Fibroblast of lung (primary cell): ENCODE results near the gene PLXNA4. TPM values are rescaled to one million over a fixed set of nuclear protein-coding genes. Genes with fewer than 3 reads are reported as not detected.

ENCODE experiments used
- DNase-seq, 2 donors: peaks; one replicate each; pipeline versions ENCODE4 v3.0.0 to v3.0.0-alpha.2; 2010; ENCODE audit warnings: low read depth in 2 of 2
- H2AFZ ChIP-seq: 2 replicates; pipeline ENCODE4 v1.5.1; 2012; ENCODE audit warnings: low read length, control low read depth, inconsistent platforms
- H3K27ac ChIP-seq: 2 replicates; pipeline ENCODE4 v1.5.1; 2011; ENCODE audit warnings: low read length, control low read depth; ENCODE audit not compliant: insufficient read depth
- H3K27me3 ChIP-seq: 2 replicates; pipeline ENCODE4 v1.5.1; 2011; ENCODE audit warnings: mild to moderate bottlenecking, low read length; ENCODE audit not compliant: control insufficient read depth, insufficient read depth
- H3K36me3 ChIP-seq: 2 replicates; pipeline ENCODE4 v1.5.1; 2011; ENCODE audit warnings: low read length; ENCODE audit not compliant: control insufficient read depth, insufficient read depth
- H3K4me1 ChIP-seq: 2 replicates; pipeline ENCODE4 v1.5.1; 2011; ENCODE audit warnings: low read length; ENCODE audit not compliant: control insufficient read depth, insufficient read depth; ENCODE audit errors: extremely low read depth
- H3K4me2 ChIP-seq: 2 replicates; pipeline ENCODE4 v1.5.1; 2011; ENCODE audit warnings: low read length, control low read depth; ENCODE audit not compliant: insufficient read depth; ENCODE audit errors: extremely low read depth
- H3K4me3 ChIP-seq, 4 experiments: fragments of 200-600 bp in 1 of 4; sonication (generic) in 1 of 4; replicated peaks in 1 of 4; 2 replicates each; pipeline ENCODE4 v1.5.1; 2011 to 2016; ENCODE audit warnings: low read length in 4 of 4, low read depth in 3 of 4, mild to moderate bottlenecking in 3 of 4, control low read depth in 2 of 4, inconsistent platforms in 1 of 4, mixed read lengths in 1 of 4; ENCODE audit not compliant: insufficient read depth in 1 of 4; ENCODE audit errors: control extremely low read depth in 1 of 4
- H3K79me2 ChIP-seq: 2 replicates; pipeline ENCODE4 v1.5.1; 2012; ENCODE audit warnings: mild to moderate bottlenecking, low read length, inconsistent platforms; ENCODE audit not compliant: control insufficient read depth, insufficient read depth
- H3K9ac ChIP-seq: 2 replicates; pipeline ENCODE4 v1.5.1; 2011; ENCODE audit warnings: mild to moderate bottlenecking, low read length, control low read depth; ENCODE audit not compliant: insufficient read depth
- H3K9me3 ChIP-seq: 2 replicates; pipeline ENCODE4 v1.5.1; 2012; ENCODE audit warnings: low read depth, low read length; ENCODE audit not compliant: control insufficient read depth, insufficient read depth
- H4K20me1 ChIP-seq: 2 replicates; pipeline ENCODE4 v1.5.1; 2011; ENCODE audit warnings: low read length; ENCODE audit not compliant: control insufficient read depth, insufficient read depth; ENCODE audit errors: extremely low read depth
- CTCF ChIP-seq, 2 donors: IDR thresholded peaks in 1 of 2; conservative IDR thresholded peaks in 1 of 2; 1 replicate in 1 of 2; 2 replicates in 1 of 2; pipeline ENCODE4 v1.5.1; 2011 to 2012; ENCODE audit warnings: low read length in 2 of 2, control low read depth in 1 of 2, inconsistent platforms in 1 of 2, low read depth in 1 of 2, mild to moderate bottlenecking in 1 of 2
- EZH2 ChIP-seq: IDR thresholded peaks from 2 replicates; pipeline ENCODE4 v1.5.1; 2012; ENCODE audit warnings: low read length, control low read depth, mild to moderate bottlenecking; ENCODE audit errors: missing control alignments
- polyA plus RNA-seq, 2 donors: library from polyadenylated mRNA; depleted of rRNA in 1 of 2; stranded (reverse) in 1 of 2; unstranded in 1 of 2; fragments of >200 nt; gene quantifications; 2 replicates each; pipeline ENCODE4 v1.2.1, GENCODE V29; 2011 to 2012; ENCODE audit warnings: missing spikeins in 1 of 2
- total RNA-seq: library from RNA; depleted of rRNA; stranded (reverse); fragments of >200 nt; gene quantifications from 2 replicates; pipeline ENCODE4 v1.2.1, GENCODE V29; 2014

Gene PLXNA4
- total and polyA plus RNA-seq, 2 donors (not counting 1 experiment from before 2014, with no cell fraction given): 1.2 to 1.5 TPM

- H3K36me3 ChIP-seq: no peaks in the 10 kb centered on the region
- H3K4me2 ChIP-seq: no peak overlapping the region
- DNase-seq: no peak
- no peaks in the 10 kb centered on the region for H3K27me3 ChIP-seq
- no peak overlapping the region for H3K27ac ChIP-seq
- no peak for TF ChIP-seq CTCF (conservative IDR thresholded peaks at IDR 0.05 in 1 of 2, IDR thresholded peaks at IDR 0.05 in 1 of 2; ENCODE audit: low read depth in 1 of 2, low read length in 2 of 2)
- no peak overlapping the region for H2AFZ ChIP-seq
- H4K20me1 ChIP-seq: no peaks in the 10 kb centered on the region
- no peaks in the 10 kb centered on the region for H3K9me3 ChIP-seq
- H3K4me1 ChIP-seq: no peaks in the 10 kb centered on the region
- no peak overlapping the region for H3K9ac ChIP-seq
- no peaks in the 10 kb centered on the region for H3K79me2 ChIP-seq
- no peak overlapping the region for H3K4me3 ChIP-seq
Observed at GRCh38 chr7:132254455-132254854, 321.8 kb downstream of the PLXNA4 start.

DNA sequence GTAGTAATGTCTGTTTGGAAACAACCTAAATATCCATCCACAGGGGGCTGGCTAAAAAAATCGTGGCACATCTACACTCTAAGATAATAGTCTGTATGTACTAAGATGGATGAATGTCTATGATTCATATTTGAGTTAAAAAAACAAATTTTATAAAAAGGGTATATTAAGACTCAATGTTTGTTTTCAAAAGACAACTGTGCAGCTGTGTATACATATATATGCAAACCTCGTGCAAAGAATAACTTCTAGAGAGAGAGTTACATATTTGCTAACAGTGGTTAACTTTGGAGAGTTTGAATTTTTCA lies 323.5 kb downstream of the PLXNA4 start:
- TF ChIP-seq EZH2 (no peak), CTCF (conservative IDR thresholded peaks at IDR 0.05 in 1 of 2, IDR thresholded peaks at IDR 0.05 in 1 of 2; ENCODE audit: low read depth in 1 of 2, low read length in 2 of 2) (no peak)
- Histone ChIP-seq H3K27me3 (no peaks in the 10 kb centered on the region), H4K20me1 (no peaks in the 10 kb centered on the region)

DNA sequence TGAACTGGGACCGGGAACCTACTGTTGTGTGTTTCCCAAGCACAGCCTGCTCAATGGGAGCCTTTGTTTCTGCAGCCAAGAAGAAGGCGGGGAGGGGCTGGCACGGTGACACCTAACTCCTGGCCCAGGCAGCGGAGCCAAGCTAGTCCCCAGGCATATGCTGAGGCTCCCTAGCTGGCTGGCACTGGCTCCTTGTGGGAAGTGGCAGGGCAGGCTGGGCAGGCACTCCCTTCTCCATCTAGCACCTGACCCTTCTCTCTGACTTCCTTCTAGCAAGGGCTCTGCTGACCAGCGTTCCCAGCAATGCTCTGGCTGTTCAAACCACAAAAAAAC lies 325.0 kb downstream of the PLXNA4 start:
- H3K4me3 ChIP-seq: no peak overlapping the region
- H3K27me3 ChIP-seq: no peaks in the 10 kb centered on the region
- no peak overlapping the region for H3K9ac ChIP-seq
- DNase-seq: peak in 1 of 2 donors; percentile 13
- TF ChIP-seq CTCF (conservative IDR thresholded peaks at IDR 0.05 in 1 of 2, IDR thresholded peaks at IDR 0.05 in 1 of 2; ENCODE audit: low read depth in 1 of 2, low read length in 2 of 2) (no peak), EZH2 (no peak)
- no peak overlapping the region for H3K4me2 ChIP-seq
- no peaks in the 10 kb centered on the region for H3K79me2 ChIP-seq
- H3K9me3 ChIP-seq: no peaks in the 10 kb centered on the region
- H3K27ac ChIP-seq: no peak overlapping the region
- H2AFZ ChIP-seq: no peak overlapping the region
- no peaks in the 10 kb centered on the region for H3K36me3 ChIP-seq
- H4K20me1 ChIP-seq: no peaks in the 10 kb centered on the region
- no peaks in the 10 kb centered on the region for H3K4me1 ChIP-seq

More for the DNA sequence above, 323.5 kb downstream of the PLXNA4 start:
- no peaks in the 10 kb centered on the region for H3K36me3 ChIP-seq
- H3K9ac ChIP-seq: no peak overlapping the region
- H3K4me1 ChIP-seq: no peaks in the 10 kb centered on the region
- H3K4me2 ChIP-seq: no peak overlapping the region
- no peaks in the 10 kb centered on the region for H3K79me2 ChIP-seq
- no peak overlapping the region for H3K27ac ChIP-seq
- H3K9me3 ChIP-seq: no peaks in the 10 kb centered on the region
- peak in 1 of 2 donors; percentile 64 for DNase-seq
- H3K4me3 ChIP-seq: no peak overlapping the region
- H2AFZ ChIP-seq: no peak overlapping the region
